HG02870 (cell line): Measurements from ENCODE around the gene EIF3A.
"Not testable (repeated sequence)": the region's sequence is repeated elsewhere in the genome, so short reads cannot be mapped to it uniquely, and the experiment has no call there.

ENCODE experiments used
- ATAC-seq: cut with Tn5 transposase; IDR thresholded peaks from one replicate; pipeline ENCODE4 v1.9.1; 2021; ENCODE audit warnings: mild to moderate bottlenecking, moderate library complexity; ENCODE audit not compliant: unreplicated experiment

The EIF3A gene

DNA sequence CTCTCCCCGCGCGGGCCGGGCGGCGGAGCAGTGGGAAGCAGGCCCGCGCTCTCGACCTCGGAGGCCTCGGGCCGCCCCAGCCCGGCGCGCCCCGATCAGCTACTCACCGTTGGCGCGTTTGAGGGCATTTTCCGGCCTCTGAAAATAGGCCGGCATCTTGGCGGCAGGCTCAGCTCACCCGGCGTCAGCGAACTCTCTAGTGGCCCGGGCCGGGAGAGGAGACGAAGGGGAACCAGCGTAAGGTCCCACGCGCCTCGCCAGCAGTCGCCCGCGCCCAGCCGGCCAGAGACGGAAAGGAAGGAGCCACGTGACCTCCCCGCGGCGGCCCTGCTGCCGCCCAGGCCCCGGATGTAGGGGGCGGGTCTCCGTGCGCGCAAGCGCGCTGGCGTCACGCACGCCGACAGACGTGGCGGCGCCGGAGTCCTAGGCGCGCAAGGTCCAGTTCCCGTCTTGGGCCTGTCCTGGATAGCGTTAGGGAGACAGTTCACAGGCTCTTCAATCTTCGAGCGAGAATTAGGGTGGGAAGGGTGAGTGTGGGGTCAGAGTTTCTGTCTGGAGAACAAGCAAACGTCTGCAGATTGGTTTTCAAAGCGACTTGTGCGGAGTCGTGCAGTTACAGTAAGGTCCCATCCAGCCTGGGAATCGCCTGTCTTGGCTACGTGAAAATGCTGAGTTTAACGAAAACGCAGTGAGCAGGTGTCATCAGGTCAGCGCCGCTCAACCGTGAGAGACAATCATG is at the start of gene EIF3A:
TSS of gene EIF3A (minus strand) at position 297 of the 739 bp plus-strand sequence. CDS start at position 156, 141 bp downstream.
- ATAC-seq: peak; percentile 73

GRCh38 chr10:119129721-119130120 is 49.1 kb upstream of the EIF3A start:
- ATAC-seq: no peak

GRCh38 chr10:119125942-119126341 is 45.3 kb upstream of the EIF3A start:
- ATAC-seq: no peak

DNA sequence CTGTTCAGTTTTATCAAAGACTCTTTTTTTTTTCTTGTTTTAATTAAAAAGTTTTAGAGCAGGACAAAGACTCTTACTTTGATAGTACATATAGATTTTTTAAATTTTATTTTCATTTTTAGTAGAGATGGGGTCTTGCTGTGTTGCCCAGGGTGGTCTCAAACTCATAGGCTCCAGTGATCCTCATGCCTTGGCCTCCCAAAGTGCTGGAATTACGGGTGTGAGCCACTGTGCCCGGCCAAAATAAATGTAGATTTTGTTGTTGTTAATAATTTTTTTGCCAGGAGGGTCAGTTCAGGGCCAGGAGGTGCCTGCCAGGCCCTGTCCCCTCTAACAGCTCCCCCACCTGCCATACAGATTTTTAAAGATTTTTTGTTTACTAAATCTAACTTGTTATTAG is 40.3 kb upstream of the EIF3A start:
- no peak for ATAC-seq

DNA sequence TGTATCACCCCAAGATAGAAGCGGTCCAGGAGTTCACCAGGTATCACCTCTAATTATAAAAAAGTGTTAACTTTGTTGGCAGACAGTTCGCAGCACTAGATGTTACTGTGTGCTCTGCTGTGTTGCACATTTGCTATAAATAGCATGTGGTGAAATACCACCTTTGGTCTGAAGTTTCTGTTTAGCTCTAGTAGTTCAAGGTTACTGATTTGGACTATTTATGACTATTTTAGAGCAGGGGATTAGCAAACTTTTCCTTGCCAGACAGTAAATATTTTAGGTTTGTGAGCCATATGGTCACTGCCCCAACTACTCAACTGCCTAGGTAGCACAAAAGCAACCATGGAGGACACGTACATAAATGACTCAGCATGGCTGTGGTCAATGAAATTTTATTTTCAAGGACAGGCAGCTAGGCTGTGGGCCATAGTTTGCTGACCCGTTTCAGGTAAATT is 39.8 kb upstream of the EIF3A start:
- ATAC-seq: peak; percentile 88

DNA sequence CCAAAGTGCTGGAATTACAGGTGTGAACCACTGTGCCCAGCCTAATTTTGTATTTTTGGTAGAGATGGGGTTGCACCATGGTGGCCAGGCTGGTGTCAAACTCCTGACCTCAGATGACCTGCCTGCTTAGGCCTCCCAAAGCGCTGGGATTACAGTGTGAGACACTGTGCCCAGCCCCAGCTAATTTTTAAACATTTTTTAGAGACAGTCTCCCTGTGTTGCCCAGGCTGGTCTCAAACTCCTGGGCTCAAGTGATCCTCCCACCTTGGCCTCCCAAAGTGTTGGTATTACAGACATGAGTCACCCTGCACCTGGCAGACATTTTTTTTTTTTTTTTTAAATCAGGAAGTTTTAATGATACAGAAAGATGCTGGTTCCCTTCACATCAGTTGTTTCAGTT is 38.8 kb upstream of the EIF3A start:
- ATAC-seq: no peak

- no peak for ATAC-seq
Measured at GRCh38 chr10:119118231-119118630, 37.6 kb upstream of the EIF3A start.

- no peak for ATAC-seq
Measured at GRCh38 chr10:119116326-119116951, 35.8 kb upstream of the EIF3A start.

- no peak for ATAC-seq
Measured at GRCh38 chr10:119115926-119116325, 35.3 kb upstream of the EIF3A start.

- ATAC-seq: no peak
Measured at GRCh38 chr10:119113751-119114732, 33.4 kb upstream of the EIF3A start.

DNA sequence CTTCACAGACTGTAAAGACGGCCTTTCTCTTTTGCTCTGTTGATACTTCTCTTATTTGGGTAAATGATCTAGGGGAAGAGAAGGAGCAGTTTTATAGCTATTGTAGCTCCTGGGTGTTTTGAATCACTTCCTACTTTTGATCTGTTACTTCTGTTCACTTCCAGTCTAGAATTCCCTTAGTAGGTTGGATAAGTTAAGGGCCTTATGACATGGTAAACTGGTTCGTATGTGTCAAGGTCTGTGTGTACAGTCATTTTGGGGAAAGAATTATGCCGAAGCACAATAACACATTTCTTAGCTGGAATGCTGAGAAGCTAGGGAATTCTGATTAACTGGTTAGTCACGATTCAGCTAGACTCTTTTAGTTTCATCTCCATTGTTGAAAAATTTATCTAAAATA is 31.4 kb upstream of the EIF3A start:
- ATAC-seq: no peak

- not testable (repeated sequence) for ATAC-seq
Measured at GRCh38 chr10:119107771-119108170, 27.2 kb upstream of the EIF3A start.

GRCh38 chr10:119107106-119107505 is 26.5 kb upstream of the EIF3A start:
- ATAC-seq: not testable (repeated sequence)

GRCh38 chr10:119105899-119106298 is 25.3 kb upstream of the EIF3A start:
- ATAC-seq: not testable (repeated sequence)

GRCh38 chr10:119105155-119105554 is 24.5 kb upstream of the EIF3A start:
- ATAC-seq: no peak

- peak; percentile 33 for ATAC-seq
Measured at GRCh38 chr10:119104654-119105015, 24.0 kb upstream of the EIF3A start.

DNA sequence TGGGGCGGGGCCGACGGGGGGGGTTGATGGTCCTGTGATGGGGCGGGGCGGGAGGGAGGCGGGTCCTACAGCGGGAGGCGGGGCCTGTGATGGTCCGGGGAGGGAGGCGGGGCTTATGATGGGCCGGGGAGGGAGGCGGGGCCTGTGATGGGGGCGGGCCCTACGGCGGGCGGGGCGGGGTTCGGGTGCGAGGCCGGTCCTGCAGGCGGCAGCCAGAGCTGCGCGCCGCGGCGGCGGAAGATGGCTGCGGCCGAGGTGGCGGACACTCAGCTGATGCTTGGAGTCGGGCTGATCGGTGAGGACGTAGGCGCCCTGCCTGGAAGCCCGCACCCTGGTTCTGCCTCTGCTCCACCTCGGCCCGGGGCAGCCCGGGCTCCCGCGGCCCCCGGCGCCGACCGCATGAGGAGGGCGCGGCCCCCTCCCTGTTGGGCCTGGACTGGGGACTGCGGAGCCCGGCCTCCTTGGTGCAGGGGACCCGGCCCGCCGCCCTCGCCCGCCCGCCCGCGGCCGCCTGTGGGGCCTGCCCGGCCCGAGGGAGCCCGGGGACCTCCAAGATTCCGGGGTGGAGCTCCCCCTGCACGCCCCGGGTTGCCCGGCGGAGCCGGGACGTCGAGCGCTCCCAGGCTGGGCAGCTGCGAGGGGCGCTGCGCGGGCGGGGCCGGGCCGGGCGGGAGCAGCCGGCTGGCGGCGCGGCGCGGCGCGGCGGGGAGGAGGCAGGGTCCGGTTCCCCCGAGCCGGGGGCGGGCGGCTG is 23.5 kb upstream of the EIF3A start, which contains the start of gene DENND10:
TSS of gene DENND10 (plus strand) at position 211 of the 751 bp plus-strand sequence. CDS start at position 241, 30 bp downstream.
- peak; percentile 87 for ATAC-seq

- ATAC-seq: no peak
Measured at GRCh38 chr10:119103241-119103902, 22.8 kb upstream of the EIF3A start.

DNA sequence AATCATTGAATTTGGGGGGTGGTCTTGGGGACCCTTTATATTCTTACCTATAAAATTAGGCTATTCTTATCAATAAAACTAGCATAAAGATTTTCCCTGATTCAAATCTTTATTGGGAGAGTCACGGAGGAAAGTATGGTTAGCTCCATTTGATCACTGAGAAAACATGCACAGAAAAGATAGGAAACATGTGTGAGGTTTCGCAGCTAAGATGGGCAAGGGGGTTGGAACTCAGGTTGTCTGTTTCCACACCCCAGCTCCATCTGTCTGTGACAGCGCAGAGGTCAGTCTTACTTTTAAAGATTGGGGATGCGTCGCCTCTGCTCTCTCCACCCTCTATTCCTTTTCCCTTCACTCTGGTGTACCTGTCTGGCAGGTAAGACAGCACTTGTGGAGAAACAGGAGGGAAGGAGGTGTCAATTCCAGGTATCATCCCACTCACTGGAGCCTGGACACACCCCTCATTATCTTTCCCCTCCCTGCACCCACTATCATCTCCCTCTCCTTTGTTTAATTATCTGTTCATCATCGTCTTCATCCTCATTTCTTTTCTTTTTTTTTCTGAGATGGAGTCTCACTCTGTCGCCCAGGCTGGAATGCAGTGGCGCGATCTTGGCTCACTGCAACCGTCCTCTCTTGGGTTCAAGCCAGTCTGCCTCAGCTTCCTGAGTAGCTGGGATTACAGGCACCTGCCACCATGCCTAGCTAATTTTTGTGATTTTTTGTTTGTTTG is 20.9 kb upstream of the EIF3A start:
- ATAC-seq: no peak
